ENCODE data around the gene ZNF506.
"Not testable (repeated sequence)": the region's sequence is repeated elsewhere in the genome, so short reads cannot be mapped to it uniquely, and the experiment has no call there.

Gene ZNF506

DNA sequence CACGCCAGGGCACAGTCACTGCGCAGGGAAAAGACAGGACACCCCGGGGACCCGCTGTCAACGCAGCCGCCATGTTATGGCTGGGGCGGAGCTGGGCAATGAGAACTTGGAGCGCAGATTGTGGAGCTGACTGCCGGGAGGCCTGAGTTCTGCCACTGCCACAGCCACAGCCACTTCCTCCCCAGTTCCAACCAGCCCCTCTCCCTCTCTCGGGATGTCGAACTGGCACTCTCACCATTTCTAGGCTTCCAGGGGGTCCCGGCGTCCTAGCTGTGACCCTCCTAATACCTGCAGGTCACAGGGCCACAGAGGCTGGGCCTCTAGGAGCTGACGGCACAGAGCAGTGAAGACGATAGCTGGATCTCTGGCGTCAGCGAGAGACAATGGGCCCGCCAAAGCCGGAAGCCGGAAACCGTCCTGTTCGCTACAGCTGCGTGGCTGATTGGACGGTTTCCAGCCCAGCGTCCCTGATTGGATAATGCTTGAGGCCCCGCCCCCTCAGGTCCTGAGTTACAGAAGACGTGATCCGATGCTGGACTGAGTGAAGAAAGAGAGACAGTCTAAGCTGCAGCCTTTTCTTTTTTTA, at the start of gene ZNF506:
ZNF506 (minus strand) TSS at position 385 of the 586 bp plus-strand sequence; CDS start at position 238, 147 bp downstream.
- peak; percentile 89 for DNase-seq (ENCODE audit: low spot score)

DNA sequence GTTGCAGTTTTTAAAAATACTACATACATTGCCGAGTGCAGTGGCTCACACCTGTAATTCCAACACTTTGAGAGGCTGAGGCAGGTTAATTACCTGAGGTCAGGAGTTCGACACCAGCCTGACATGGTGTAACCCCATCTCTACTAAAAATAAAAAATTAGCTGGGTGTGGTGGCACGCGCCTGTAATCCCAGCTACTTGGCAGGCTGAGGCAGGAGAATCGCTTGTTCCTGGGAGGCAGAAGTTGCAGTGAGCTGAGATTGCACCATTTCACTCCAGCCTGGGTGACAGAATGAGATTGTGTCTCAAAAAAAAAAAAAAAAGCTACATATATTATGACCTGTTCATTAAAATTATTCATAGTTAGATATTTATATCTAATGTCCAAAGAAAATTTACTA, 48.5 kb upstream of the ZNF506 start:
- not testable (repeated sequence) for DNase-seq (ENCODE audit: low spot score)

DNA sequence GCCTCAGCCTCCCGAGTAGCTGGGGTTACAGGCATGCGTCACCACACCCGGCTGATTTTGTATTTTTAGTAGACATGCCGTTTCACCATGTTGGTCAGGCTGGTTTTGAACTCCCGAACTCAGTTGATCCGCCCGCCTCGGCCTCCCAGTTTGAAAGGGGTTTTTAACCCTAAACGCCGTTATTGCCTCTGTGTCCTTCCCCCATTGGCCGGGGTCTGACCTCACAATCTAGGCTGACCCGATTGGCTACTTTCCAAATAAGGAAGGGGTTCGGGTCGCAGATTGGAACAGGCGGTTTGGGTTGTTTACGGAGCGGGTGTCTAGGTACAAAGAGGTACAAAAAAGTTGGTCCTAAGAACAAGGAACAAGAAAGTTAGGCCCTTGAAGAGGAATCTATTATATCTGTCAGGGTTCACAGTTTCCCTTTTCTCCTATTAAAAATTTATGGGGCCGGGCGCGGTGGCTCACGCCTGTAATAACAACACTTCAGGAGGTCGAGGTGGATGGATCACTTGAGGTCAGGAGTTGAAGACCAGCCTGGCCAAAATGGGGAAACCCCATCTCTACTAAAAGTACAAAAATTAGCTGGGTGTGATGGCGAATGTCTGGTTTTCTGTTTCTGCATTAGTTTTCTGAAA, 45.2 kb upstream of the ZNF506 start:
- DNase-seq (ENCODE audit: low spot score) = no peak

DNA sequence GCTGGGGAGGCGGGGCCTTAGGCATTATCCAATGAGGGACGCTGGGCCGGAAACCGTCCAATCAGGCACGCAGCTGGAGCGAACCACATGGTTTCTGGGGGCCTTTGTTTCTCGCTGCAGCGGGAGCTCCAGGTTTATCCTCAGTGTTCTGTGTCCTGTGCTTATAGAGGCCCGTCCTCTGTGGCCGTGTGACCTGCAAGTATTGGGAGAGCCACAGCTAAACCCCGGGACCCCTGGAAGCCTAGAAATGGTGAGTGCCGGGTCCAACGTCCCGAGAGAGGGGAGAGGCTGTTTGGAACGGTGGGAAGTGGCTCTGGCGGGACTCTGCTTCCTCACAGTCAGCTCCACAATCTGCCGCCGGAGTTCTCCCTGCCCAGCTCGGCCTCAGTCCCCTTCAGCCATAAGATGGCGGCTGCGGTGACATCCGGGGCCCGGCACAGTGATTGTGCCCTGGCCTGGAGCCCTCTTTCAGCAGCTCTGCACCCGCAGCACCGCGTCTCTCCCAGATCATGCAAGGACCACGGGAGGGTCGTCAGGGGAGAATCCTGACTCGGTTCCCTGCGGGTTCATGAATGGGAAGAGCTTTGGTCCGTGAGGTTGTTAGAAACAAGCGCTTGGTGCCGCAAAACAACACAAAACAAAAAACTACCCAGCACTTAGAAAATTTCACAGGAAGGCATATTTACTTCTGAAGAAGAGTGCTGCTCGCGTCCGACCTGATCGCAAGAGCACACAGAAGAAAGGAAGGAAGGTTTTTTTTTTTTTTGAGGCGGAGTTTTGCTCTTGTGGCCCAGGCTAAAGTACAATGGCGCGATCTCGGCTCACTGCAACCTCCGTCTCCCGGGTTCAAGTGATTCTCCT, 44.4 kb upstream of the ZNF506 start, which contains the start of gene ZNF253:
ZNF253 (plus strand) TSS at position 133 of the 861 bp plus-strand sequence; CDS start at position 248, 115 bp downstream.
- DNase-seq (ENCODE audit: low spot score) = peak; percentile 81

DNA sequence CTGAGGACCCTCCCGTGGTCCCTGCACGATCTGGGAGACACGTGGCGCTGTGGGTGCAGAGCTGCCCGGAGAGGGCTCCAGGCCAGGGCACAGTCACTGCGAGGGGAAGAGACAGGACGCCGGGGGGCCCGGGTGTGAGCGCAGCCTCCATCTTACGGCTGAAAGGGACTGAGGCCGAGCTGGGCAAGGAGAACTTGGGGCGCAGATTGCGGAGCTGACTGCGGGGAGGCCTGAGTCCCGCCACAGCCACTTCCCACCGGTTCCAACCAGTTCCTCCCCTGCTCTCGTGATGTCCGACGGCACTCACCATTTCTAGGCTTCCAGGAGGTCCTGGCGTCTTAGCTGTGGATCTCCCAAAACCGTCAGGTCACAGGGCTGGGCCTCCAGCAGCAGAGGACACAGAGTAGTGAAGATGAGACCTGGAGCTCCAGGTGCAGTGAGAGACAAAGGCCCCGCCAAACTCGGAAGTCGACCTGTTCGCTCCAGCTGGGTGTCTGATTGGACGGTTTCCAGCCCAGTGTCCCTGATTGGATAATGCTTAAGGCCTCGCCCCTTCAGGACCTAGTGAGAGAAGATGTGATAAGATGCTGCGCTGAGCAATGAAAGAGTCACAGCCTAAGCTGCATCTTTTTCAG, 39.3 kb upstream of the ZNF506 start:
- no peak for DNase-seq (ENCODE audit: low spot score)

DNA sequence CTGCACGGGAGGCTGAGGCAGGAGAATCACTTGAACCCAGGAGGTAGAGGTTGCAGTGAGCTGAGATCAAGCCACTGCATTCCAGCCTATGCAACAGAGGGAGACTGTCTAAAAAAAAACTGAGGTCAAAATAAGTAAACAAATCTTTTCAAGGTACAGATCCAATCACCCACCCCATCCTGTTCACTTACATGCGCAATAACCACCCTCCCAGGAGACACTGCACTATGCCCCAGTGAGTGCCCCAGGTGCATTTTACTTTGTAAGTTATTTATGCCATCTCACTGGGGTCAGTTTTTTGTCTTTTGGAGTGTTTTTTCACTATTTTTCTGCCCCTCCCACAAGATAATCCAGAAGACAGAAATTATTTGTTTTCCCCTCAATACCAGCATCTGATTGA, 37.2 kb upstream of the ZNF506 start:
- no peak for DNase-seq (ENCODE audit: low spot score)

DNA sequence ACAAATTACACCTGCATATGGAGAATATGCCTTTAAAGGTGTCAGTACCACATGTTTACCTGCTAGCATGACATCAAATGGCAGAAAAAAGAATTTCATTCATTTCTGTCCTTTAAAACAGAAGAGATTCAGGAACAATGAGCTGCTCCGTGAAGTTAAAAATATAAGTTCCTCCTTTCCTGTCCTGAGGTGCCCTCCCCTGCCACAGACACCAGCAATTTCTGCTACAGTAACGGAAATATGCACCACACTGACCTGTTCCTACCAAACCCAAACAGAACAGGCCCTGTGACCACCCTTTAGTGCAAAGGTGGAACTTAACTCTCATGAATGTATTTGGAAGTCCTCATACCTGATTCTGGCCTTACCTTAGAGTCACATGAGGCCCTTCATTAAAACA, 30.2 kb upstream of the ZNF506 start:
- DNase-seq (ENCODE audit: low spot score) = not testable (repeated sequence)

DNA sequence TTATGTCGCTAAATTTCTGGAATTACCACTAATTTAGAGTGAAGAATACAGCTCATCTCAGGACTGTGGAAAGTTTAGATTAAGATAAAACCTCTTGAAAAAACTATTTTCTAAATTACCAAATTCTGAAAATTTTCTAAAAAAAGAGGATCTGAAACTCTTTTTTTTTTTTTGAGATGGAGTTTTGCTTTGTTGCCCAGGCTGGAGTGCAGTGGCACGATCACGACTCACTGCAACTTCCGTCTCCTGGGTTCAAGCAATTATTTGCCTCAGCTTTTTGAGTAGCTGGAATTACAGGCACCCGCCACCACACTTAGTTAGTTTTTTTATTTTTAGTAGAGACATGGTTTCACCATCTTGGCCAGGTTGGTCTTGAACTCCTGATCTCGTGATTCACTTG, 27.5 kb upstream of the ZNF506 start:
- no peak for DNase-seq (ENCODE audit: low spot score)

DNA sequence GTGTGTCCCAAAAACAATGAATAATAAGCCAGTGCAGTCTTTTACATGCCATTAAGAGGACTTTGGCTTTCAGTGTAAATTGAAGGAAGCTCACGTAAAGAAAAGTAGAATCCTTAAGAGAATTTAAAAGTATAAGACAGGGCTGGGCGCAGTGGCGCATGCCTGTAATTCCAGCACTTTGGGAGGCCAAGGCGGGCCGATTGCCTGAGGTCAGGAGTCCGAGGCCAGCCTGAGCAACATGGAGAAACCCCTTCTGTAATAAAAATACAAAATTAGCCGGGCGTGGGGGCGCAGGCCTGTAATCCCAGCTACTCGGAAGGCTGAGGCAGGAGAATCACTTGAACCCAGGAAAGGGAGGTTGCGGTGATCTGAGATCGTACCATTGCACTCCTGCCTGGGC, 26.2 kb upstream of the ZNF506 start:
- no peak for DNase-seq (ENCODE audit: low spot score)

DNA sequence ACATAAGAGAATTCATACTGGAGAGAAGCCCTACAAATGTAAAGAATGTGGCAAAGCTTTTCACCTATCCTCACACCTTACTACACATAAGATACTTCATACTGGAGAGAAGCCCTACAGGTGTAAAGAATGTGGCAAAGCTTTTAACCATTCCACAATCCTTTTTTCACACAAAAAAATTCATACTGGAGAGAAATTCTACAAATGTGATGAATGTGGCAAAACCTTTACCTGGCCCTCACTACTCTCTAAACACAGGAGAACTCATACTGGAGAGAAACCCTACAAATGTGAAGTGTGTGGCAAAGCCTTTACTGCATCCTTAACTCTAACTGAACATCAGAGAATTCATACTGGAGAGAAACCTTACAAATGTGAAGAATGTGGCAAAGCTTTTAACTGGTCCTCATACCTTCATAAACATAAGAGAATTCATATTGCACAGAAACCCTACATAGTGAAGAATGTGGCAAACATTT, 14.0 kb upstream of the ZNF506 start:
- no peak for DNase-seq (ENCODE audit: low spot score)

DNA sequence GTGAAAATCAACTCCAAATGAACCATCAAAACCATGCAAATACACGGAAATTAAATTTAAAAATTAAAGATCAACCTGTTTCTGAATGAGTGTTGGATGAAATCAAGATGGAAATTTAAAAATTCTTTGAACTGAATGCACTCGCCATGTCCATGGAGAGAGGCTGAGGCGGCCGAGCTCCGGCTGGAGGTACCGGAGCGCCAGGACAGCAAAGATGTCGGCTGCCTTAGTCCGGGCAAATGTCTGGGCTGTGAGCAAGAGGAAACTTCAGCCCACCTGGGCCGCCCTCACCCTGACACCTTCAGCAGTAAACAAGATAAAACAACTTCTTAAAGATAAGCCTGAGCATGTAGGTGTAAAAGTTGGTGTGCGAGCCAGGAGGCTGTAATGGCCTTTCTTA, 5.3 kb upstream of the ZNF506 start:
- no peak for DNase-seq (ENCODE audit: low spot score)

DNA sequence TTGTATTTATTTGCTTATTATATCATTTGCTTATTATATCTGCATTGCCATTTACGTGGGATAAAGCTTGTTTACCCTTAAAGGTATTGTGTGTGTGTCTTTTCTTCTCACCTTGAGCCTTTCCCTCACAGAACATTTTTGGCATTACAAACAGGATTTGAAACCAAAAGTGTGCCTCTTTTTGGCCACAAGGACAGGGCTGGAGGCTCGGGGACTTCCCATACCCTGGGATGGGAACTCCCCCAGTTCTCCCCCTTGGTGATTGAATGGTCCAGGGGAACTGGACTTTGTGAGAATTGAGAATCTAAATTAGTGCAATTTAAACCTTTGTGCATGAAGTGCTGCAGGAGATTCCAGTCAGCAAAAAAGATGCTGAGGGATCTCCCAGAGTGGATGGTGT, 2.4 kb upstream of the ZNF506 start:
- DNase-seq (ENCODE audit: low spot score) = no peak

DNA sequence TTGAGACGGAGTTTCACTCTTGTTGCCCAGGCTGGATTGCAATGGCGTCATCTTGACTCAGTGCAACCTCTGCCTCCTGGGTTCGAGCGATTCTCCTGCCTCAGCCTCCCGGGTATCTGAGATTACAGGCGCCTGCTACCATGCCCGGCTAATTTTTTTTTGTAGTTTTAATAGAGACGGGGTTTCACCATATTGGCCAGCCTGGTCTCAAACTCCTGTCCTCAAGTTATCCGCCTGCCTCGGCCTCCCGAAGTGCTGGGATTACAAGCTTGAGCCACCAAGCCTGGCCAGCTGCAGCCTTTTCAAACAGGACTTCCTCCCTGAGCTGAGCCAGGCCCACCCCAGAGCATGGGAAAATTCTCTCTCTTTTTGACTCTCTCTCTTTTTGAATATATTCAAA, 426 bp upstream of the ZNF506 start:
- DNase-seq (ENCODE audit: low spot score) = not testable (repeated sequence)

DNA sequence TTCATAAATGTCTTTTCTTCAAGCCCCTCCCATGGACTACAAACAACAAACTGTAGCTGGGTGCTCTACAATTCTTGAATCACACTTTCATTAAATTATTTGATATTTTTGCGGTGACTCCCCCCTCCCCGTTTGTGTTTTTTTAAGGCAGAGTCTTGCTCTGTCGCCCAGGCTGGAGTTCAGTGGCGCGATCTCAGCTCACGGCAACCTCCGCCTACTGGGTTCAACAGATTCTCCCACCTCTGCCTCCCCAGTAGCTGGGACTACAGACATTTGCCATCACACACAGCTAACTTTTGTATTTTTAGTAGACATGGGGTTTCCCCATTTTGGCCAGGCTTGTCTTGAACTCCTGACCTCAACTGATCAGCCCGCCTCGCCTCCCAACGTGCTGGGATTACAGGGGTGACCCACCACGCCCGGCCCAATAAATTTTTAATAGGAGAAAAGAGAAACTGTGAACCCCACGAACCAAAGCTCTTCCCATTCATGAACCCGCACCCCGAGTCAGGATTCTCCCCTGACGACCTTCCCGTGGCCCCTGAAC, 703 bp downstream of the ZNF506 start:
- no peak for DNase-seq (ENCODE audit: low spot score)

DNA sequence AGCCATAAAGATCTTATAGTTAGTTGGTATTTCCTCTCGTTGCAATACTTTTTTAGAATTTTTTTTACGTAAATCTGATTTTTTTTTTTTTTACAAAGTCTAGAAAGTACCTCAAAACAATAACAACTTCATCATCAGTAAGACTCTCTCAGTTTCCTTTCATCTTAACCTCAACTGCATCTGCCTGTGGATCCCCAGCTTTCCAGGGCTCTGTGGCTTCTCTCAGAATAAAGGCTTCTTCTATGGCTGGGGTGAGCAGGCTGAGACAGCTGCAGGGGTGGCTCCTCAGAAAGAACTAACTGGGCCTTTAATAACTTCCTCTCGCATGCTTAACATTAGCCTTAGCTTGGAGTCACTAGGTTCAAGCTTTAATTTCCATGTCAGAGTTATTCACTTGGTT, 4.2 kb downstream of the ZNF506 start:
- DNase-seq (ENCODE audit: low spot score) = no peak

DNA sequence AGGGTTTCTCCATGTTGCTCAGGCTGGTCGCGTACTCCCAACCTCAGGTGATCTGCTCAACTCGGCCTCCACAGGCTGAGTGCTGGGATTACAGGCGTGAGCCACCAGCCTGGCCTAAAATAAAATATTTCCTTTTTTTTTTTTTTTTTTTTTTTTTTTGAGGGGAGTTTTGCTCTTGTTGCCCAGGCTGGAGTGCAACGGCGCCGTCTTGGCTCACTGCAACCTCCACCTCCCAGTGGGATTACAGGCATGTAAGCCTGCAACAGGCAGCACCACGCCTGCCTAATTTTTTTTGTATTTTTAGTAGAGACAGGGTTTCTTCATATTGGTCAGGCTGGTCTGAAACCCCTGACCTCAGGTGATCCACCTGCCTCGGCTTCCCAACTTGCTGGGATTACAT, 4.9 kb downstream of the ZNF506 start:
- DNase-seq (ENCODE audit: low spot score) = no peak

DNA sequence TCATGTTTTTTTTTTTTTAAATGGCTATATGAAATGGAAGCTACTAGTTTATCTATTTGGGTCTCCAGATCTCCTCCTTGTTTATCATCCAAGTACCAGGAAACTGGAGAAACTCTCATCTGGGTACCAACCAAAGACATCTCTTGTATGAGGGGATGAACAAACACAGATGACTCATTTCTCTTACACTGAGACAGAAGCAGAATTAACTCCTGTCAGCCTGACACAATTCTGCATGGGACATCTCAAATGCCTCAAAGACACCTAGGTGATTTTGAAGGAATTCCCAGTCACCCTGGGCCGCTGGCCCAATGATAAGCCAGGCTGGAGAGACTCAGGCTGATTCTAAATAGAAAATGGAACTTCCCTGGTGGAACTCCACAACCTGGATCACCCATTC, 9.6 kb downstream of the ZNF506 start:
- not testable (repeated sequence) for DNase-seq (ENCODE audit: low spot score)

DNA sequence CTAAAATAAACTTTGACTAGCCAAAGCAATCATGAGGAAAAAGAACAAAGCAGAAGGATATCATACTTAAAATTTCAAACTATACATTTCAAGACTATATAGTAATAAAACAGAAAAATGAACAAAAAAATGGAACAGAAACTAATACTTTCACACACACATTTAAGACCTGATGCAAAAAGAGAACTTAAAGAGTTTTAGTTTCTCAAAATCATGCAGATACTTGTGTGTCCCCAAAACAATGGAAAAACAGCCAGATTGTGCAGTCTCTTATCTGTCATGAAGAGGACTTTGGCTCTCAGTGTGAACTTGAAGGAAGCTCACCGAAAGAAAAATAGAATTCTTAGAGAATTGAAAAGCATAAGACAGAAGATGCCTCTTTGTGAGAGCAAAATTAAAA, 16.1 kb downstream of the ZNF506 start:
- DNase-seq (ENCODE audit: low spot score) = no peak

DNA sequence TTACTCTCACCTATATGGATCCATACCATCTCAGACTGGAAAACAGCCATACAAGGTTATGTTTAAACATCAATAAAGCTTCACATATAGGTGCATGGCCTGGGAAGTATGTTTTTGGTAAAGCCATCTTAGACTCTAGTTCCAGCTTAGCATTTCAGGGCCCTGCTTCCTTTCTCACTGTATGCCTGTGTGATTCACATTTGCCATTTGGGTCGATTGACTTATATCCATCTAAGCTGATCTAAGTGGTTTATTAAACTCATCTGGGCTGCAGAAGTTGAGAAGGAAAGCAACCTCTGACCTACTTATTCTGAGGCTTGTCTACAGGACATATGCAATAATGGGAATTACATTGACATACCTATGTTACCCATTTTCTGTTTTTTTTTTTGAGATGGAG, 33.5 kb downstream of the ZNF506 start:
- no peak for DNase-seq (ENCODE audit: low spot score)

DNA sequence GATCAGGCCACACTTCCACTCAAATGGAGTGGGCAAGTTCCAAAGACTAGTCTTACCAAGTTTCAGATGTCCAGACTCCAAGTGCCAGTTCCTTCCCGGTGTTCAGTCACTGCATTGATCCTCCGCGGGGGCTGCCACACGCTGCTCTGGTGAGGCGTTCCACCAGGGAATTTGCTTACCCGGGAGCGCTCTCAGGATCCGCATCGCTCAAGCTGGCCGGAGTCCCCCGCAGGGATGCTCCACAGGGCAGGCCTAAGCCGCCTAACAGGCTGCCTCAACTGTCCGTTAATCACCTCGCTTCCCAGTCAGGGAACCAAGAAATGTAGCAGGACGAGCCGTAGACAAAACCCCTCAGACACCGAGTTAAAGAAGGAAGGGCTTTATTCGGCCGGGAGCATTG, 36.1 kb downstream of the ZNF506 start:
- DNase-seq (ENCODE audit: low spot score) = not testable (repeated sequence)

DNA sequence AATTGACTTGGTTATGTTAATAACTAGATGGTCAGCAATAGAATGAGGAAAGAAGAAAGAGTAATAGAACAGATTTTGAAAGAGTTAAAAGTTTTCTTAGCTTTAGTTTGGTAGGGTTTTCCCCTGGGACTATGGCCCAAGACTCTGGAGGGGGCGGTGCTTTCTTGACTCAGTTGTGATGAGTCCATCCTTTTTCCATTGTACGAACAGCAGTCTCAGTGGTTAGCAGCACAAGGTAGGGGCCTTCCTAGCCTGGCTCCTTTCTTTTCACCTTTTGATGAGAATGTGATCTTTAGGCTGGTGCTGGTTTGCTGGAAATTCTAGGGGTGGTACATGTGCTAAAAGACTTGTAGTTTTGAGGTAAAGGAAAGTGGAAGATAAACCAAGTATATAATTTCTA, 38.8 kb downstream of the ZNF506 start:
- DNase-seq (ENCODE audit: low spot score) = no peak

DNA sequence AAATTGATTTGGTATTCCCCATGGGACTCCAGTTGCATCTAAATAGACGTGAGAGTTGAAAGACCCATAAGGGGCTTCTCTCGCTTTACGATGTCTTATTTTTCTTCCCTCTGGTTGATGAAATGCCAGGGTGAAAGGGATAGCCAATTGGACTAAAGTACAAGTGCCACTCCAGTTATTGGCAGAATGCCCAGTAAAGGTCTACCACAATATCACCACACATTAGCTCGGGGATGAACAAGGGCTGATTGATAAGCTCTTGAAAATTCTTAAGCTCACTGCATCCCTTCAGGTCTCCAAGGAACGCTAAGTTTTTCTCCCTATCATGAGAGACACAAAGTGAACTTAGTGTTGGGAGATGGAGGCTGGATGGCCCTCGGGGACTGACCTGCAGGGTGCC, 39.8 kb downstream of the ZNF506 start:
- peak; percentile 37 for DNase-seq (ENCODE audit: low spot score)
